PC-3 (cell line): ENCODE measurements around the gene GPC3. TPM values are rescaled to one million over a fixed set of nuclear protein-coding genes. Genes with fewer than 3 reads are reported as not detected.

Experiments used
- ATAC-seq: fragments of 200-7000 bp; cut with Tn5 transposase; 2 replicates; pipeline ENCODE4 v1.9.1; 2020; ENCODE audit warnings: mild to moderate bottlenecking, moderate library complexity
- BruUV-seq: library from RNA; stranded (reverse); fragments of 400-500 nt; replicated peaks from 2 replicates; lab custom pipeline; 2021; lab: Mats Ljungman, UMichigan
- CTCF ChIA-PET: fragments of 300-600 bp; sonication (Branson Sonifier 250); formaldehyde crosslinking; loops from one replicate; lab custom pipeline; 2022; ENCODE audit warnings: antibody characterized with exemption; lab: Charles Lee
- POLR2A ChIA-PET: fragments of 300-600 bp; sonication (Branson Sonifier 250); formaldehyde crosslinking; loops from one replicate; lab custom pipeline; 2022; ENCODE audit warnings: antibody characterized with exemption; ENCODE audit not compliant: unreplicated experiment; lab: Charles Lee
- DNase-seq: peaks from one replicate; pipeline ENCODE4 v3.0.0-alpha.2; 2015
- H2AFZ ChIP-seq: fragments of 300-600 bp; sonication (generic); 2 replicates; pipeline ENCODE4 v1.6.0; 2016; ENCODE audit warnings: antibody characterized with exemption, low read length
- H3F3A ChIP-seq: fragments of 300-600 bp; sonication (generic); one replicate; pipeline ENCODE4 v1.6.0; 2017; ENCODE audit warnings: antibody characterized with exemption, low read length, control low read depth, mild to moderate bottlenecking; ENCODE audit not compliant: unreplicated experiment
- H3K27ac ChIP-seq: fragments of 300-600 bp; sonication (generic); 2 replicates; pipeline ENCODE4 v1.5.1; 2016; ENCODE audit warnings: mild to moderate bottlenecking, low read length
- H3K27me3 ChIP-seq: fragments of 300-600 bp; sonication (generic); 2 replicates; pipeline ENCODE4 v1.6.1; 2016; ENCODE audit warnings: low read length, mixed read lengths
- H3K36me3 ChIP-seq: fragments of 300-600 bp; sonication (generic); 2 replicates; pipeline ENCODE4 v1.6.1; 2016; ENCODE audit warnings: low read depth, mixed run types, low read length, mixed read lengths
- H3K4me1 ChIP-seq: fragments of 300-600 bp; sonication (generic); 2 replicates; pipeline ENCODE4 v1.5.1; 2016; ENCODE audit warnings: low read length; ENCODE audit not compliant: insufficient read depth
- H3K4me2 ChIP-seq: fragments of 300-600 bp; sonication (generic); 2 replicates; pipeline ENCODE4 v1.6.0; 2016; ENCODE audit warnings: low read length
- H3K4me3 ChIP-seq: fragments of 300-600 bp; sonication (generic); 2 replicates; pipeline ENCODE4 v1.5.1; 2016; ENCODE audit warnings: mild to moderate bottlenecking, low read length, mixed read lengths
- H3K79me2 ChIP-seq: fragments of 300-600 bp; sonication (generic); 2 replicates; pipeline ENCODE4 v1.6.1; 2017; ENCODE audit warnings: low read length, mixed read lengths
- H3K9ac ChIP-seq: fragments of 300-600 bp; sonication (generic); 2 replicates; pipeline ENCODE4 v1.6.0; 2016; ENCODE audit warnings: mild to moderate bottlenecking, low read length
- H3K9me2 ChIP-seq: fragments of 300-600 bp; sonication (generic); replicated peaks from 2 replicates; pipeline ENCODE4 v1.6.1; 2016; ENCODE audit warnings: mixed run types, low read length, mixed read lengths
- H3K9me3 ChIP-seq: fragments of 300-600 bp; sonication (generic); 2 replicates; pipeline ENCODE4 v1.6.1; 2016; ENCODE audit warnings: low read length, mixed read lengths
- H4K20me1 ChIP-seq: fragments of 300-600 bp; sonication (generic); 2 replicates; pipeline ENCODE4 v1.6.1; 2016; ENCODE audit warnings: low read length, mixed read lengths
- CTCF ChIP-seq: fragments of 300-600 bp; sonication (generic); conservative IDR thresholded peaks from 2 replicates; pipeline ENCODE4 v1.5.1; 2017; ENCODE audit warnings: antibody characterized with exemption, low read depth, mild to moderate bottlenecking, low read length
- EZH2 ChIP-seq: fragments of 300-600 bp; sonication (generic); IDR thresholded peaks from one replicate; pipeline ENCODE4 v1.6.1; 2017; ENCODE audit warnings: antibody characterized with exemption, mild to moderate bottlenecking, low read length; ENCODE audit not compliant: unreplicated experiment
- EZH2phosphoT487 ChIP-seq: fragments of 300-600 bp; sonication (generic); IDR thresholded peaks from 2 replicates; pipeline ENCODE4 v1.6.1; 2018; ENCODE audit warnings: mild to moderate bottlenecking, antibody characterized with exemption, low read length, borderline replicate concordance
- intact Hi-C: fragments of 100-400 bp; cut with micrococcal nuclease; formaldehyde crosslinking; loops from 2 replicates; pipeline ENCODE4 v1.9.0; 2023
- total RNA-seq: library from RNA; depleted of rRNA; stranded (reverse); fragments of >200 nt; gene quantifications from 2 replicates; pipeline ENCODE4 v1.2.3, GENCODE V29; 2014

GPC3 gene
- total RNA-seq, 1 experiment from 2014 or later, result not detected

DNA sequence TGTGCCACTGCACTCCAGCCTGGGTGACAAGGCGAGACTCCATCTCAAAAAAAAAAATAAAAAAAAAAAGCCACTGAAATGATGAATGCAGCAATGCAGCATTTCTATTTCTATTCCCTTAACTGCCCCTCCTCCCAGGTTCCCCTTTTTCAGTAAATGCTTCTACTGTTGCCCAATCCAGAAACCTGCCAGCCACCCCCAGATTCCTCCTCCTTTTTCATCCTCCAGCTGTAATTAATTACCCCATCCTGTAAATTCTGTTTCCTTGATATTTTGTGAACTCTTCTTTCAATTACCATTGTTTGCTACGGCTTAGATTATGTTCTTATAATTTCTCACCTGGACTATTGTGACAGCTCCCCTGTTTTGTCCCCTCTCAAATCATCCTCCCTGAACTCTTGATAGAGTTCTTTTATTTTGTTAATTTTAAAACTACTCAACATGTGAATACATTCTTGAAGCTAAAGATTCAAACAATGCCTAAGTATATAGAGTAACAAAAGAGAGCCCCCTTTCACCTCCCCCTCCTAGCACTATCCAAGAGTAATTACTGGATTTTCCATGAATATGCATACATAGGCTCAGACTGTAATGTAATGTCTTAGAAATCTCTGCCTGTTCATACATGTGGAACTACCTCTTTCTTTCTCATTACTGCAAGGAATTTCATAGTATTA is 429.5 kb downstream of the GPC3 start:
- no peak overlapping the region for H2AFZ ChIP-seq
- no peak overlapping the region for H3K27ac ChIP-seq
- H3K9ac ChIP-seq, result no peak overlapping the region
- no peak for ATAC-seq
- H3K4me3 ChIP-seq, result no peak overlapping the region
- no peak for DNase-seq
- intact Hi-C loops, result no loop called here
- no peak overlapping the region for H3K4me2 ChIP-seq
- no peaks in the 10 kb centered on the region for H3K36me3 ChIP-seq
- H3F3A ChIP-seq, result no peaks in the 10 kb centered on the region
- no peaks in the 10 kb centered on the region for H4K20me1 ChIP-seq
- no peaks in the 10 kb centered on the region for H3K9me2 ChIP-seq
- ChIA-PET POLR2A (no interaction called here), CTCF (no interaction called here)
- H3K9me3 ChIP-seq, result 0 out of 2 replicates have a peak, but pooled peaks cover 5% of the 10 kb centered on the region
- TF ChIP-seq EZH2phosphoT487, result no peak
- no peak for TF ChIP-seq CTCF
- TF ChIP-seq EZH2, result no peak
- peaks cover 8% of the 10 kb centered on the region; the same call in 1 of the 2 replicates for H3K4me1 ChIP-seq
- no peaks in the 10 kb centered on the region for H3K27me3 ChIP-seq
- no peaks in the 10 kb centered on the region for H3K79me2 ChIP-seq
- BruUV-seq, result no TSS peak

DNA sequence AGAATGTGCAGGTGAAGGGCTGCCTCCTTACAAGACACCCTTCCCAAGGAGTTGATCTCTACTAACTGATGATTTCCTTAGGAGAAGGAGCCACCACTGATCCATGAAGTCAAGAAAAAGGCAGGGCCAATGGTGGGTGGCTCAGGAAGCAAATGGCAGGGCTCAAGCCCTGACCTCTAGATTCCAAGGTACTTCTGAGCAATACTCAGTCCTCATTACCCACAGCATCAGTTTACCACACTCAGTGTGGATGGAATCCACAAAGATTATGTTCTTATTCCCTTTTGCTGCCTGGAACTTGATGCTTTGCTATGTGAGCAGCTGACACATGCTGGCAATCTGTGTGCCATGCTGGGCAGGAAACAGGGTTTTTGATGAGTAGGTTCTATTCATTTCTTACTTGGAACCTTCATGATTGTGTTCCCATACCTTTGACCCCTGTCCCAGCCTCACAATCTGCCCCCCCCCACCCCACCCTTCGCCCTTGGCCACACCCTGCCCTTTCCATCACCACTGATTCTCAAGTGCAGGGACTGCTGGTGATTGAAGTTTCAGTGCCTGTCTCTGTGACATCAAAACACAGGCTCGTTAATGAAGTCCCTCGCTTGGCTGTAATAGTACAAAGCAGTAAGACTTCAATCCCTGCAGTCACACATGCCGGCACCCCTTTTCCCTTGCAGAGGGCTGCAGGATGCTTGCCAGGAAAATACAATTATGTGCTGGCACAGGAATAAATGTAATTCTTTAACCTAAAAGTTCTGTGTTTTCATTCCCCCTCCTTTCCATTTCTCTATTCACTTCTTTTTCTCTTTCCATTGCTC is 434.5 kb downstream of the GPC3 start:
- no peak overlapping the region for H3K4me3 ChIP-seq
- no TSS peak for BruUV-seq
- DNase-seq (no peak), ATAC-seq (no peak)
- no peaks in the 10 kb centered on the region for H3K9me2 ChIP-seq
- CTCF ChIA-PET, result no interaction called here
- 0 out of 2 replicates have a peak, but pooled peaks cover 5% of the 10 kb centered on the region for H3K9me3 ChIP-seq
- no peaks in the 10 kb centered on the region for H3K27me3 ChIP-seq
- H3K36me3 ChIP-seq, result no peaks in the 10 kb centered on the region
- H3K4me1 ChIP-seq, result no peaks in the 10 kb centered on the region
- no peak for TF ChIP-seq EZH2
- TF ChIP-seq EZH2phosphoT487, result no peak
- no peak for TF ChIP-seq CTCF
- H3K79me2 ChIP-seq, result no peaks in the 10 kb centered on the region
- no peak overlapping the region for H3K4me2 ChIP-seq
- H3K9ac ChIP-seq, result no peak overlapping the region
- no peak overlapping the region for H3K27ac ChIP-seq
- H3F3A ChIP-seq, result no peaks in the 10 kb centered on the region
- intact Hi-C loops, result no loop called here
- POLR2A ChIA-PET, result no interaction called here
- no peaks in the 10 kb centered on the region for H4K20me1 ChIP-seq
- H2AFZ ChIP-seq, result no peak overlapping the region
